H1 (cell line): ENCODE results near the gene C12orf75. TPM values are rescaled to one million over a fixed set of nuclear protein-coding genes. Genes with fewer than 3 reads are reported as not detected.

ENCODE experiments used
- CTCF ChIA-PET: fragments of 300-600 bp; sonication (Branson Sonifier 250); formaldehyde crosslinking; loops from one replicate; lab custom pipeline; 2021; ENCODE audit not compliant: partially characterized antibody; lab: Charles Lee
- POLR2A ChIA-PET: fragments of 300-600 bp; sonication (Branson Sonifier 250); formaldehyde crosslinking; loops from one replicate; lab custom pipeline; 2021; ENCODE audit warnings: inconsistent platforms; ENCODE audit not compliant: partially characterized antibody; lab: Charles Lee
- DNase-seq, 2 experiments: peaks; one replicate each; pipeline versions ENCODE4 v3.0.0 to v3.0.0-alpha.2; 2010 to 2022; ENCODE audit warnings: low spot score in 2 of 2, low read depth in 1 of 2, mixed read lengths in 1 of 2
- FAIRE-seq: peaks from 2 replicates; lab custom pipeline; 2011; peaks lifted over from hg19 to GRCh38; lab: Jason Lieb, UNC
- H2AFZ ChIP-seq: 2 replicates; pipeline ENCODE4 v1.8.1; 2012; ENCODE audit warnings: low read length, inconsistent platforms
- H2AK5ac ChIP-seq: 2 replicates; pipeline ENCODE4 v1.6.1; 2013; ENCODE audit warnings: low read depth, low read length
- H2BK120ac ChIP-seq: replicated peaks from 2 replicates; pipeline ENCODE3; 2013; ENCODE audit warnings: low read depth, low read length, inconsistent platforms
- H2BK12ac ChIP-seq: 2 replicates; pipeline ENCODE4 v1.6.1; 2013; ENCODE audit warnings: low read depth, low read length
- H2BK15ac ChIP-seq: 2 replicates; pipeline ENCODE4 v1.6.1; 2013; ENCODE audit warnings: low read length
- H2BK20ac ChIP-seq: 2 replicates; pipeline ENCODE4 v1.6.1; 2013; ENCODE audit warnings: low read length
- H2BK5ac ChIP-seq: 2 replicates; pipeline ENCODE4 v1.6.1; 2013; ENCODE audit warnings: low read depth, low read length
- H3K14ac ChIP-seq: 2 replicates; pipeline ENCODE4 v1.6.1; 2013; ENCODE audit warnings: inconsistent platforms; ENCODE audit not compliant: insufficient read length
- H3K18ac ChIP-seq: 2 replicates; pipeline ENCODE4 v1.6.1; 2013; ENCODE audit warnings: low read length; ENCODE audit errors: extremely low read depth
- H3K23ac ChIP-seq: 2 replicates; pipeline ENCODE4 v1.6.1; 2013; ENCODE audit warnings: inconsistent platforms; ENCODE audit not compliant: insufficient read length
- H3K23me2 ChIP-seq: 2 replicates; pipeline ENCODE4 v1.6.1; 2013; ENCODE audit warnings: low read depth, low read length
- H3K27ac ChIP-seq: 2 replicates; pipeline ENCODE4 v1.6.1; 2011; ENCODE audit warnings: low read depth, low read length, inconsistent platforms
- H3K27me3 ChIP-seq, 4 experiments: replicated peaks in 1 of 4; 1 replicate in 1 of 4; 2 replicates in 3 of 4; pipeline versions ENCODE4 v1.6.1 to v1.8.1; 2011 to 2013; ENCODE audit warnings: low read length in 3 of 4, mild to moderate bottlenecking in 3 of 4, inconsistent platforms in 2 of 4, mixed read lengths in 2 of 4, moderate library complexity in 1 of 4; ENCODE audit not compliant: control insufficient read depth in 3 of 4, insufficient read depth in 3 of 4; ENCODE audit errors: extremely low read depth in 1 of 4
- H3K36me3 ChIP-seq, 4 experiments: 2 replicates each; pipeline versions ENCODE4 v1.6.1 to v1.8.1; 2011 to 2013; ENCODE audit warnings: mild to moderate bottlenecking in 4 of 4, low read length in 3 of 4, moderate library complexity in 2 of 4, control low read depth in 1 of 4, inconsistent platforms in 1 of 4; ENCODE audit not compliant: insufficient read depth in 4 of 4, control insufficient read depth in 2 of 4
- H3K4ac ChIP-seq: replicated peaks from 2 replicates; pipeline ENCODE3; 2013; ENCODE audit warnings: low read length, low read depth, mixed read lengths, inconsistent platforms; ENCODE audit not compliant: insufficient read length
- H3K4me1 ChIP-seq, 4 experiments: replicated peaks in 1 of 4; 1 replicate in 1 of 4; 2 replicates in 3 of 4; pipeline versions ENCODE4 v1.6.1 to v1.8.1; 2011 to 2013; ENCODE audit warnings: low read length in 3 of 4, inconsistent platforms in 2 of 4, mixed read lengths in 1 of 4; ENCODE audit not compliant: insufficient read depth in 4 of 4, control insufficient read depth in 3 of 4
- H3K4me2 ChIP-seq, 2 experiments: 2 replicates each; pipeline versions ENCODE4 v1.6.1 to v1.8.1; 2011 to 2013; ENCODE audit warnings: low read depth in 2 of 2, low read length in 2 of 2, control low read depth in 1 of 2, inconsistent platforms in 1 of 2, mild to moderate bottlenecking in 1 of 2; ENCODE audit not compliant: insufficient read depth in 1 of 2
- H3K4me3 ChIP-seq, 4 experiments: fragments of 200-600, 300-600 bp in 1 of 4; sonication (generic), shearing (Covaris generic), sonication (Bioruptor Twin) in 1 of 4; 2 replicates each; pipeline versions ENCODE4 v1.5.1 to v1.8.1; 2011 to 2016; ENCODE audit warnings: low read length in 4 of 4, low read depth in 3 of 4, control low read depth in 2 of 4, inconsistent platforms in 2 of 4, mild to moderate bottlenecking in 2 of 4, mixed read lengths in 1 of 4, moderate library complexity in 1 of 4; ENCODE audit not compliant: insufficient read depth in 2 of 4; ENCODE audit errors: extremely low read depth in 1 of 4
- H3K56ac ChIP-seq: replicated peaks from 2 replicates; pipeline ENCODE3; 2013; ENCODE audit warnings: low read depth, mild to moderate bottlenecking, mixed read lengths, low read length, inconsistent platforms; ENCODE audit not compliant: insufficient read length
- H3K79me1 ChIP-seq: 2 replicates; pipeline ENCODE4 v1.6.1; 2013; ENCODE audit warnings: low read depth, low read length, control low read depth
- H3K79me2 ChIP-seq, 2 experiments: 2 replicates each; pipeline versions ENCODE4 v1.6.1 to v1.8.1; 2012 to 2013; ENCODE audit warnings: low read length in 2 of 2, mild to moderate bottlenecking in 2 of 2, inconsistent platforms in 1 of 2; ENCODE audit not compliant: insufficient read depth in 2 of 2, control insufficient read depth in 1 of 2
- H3K9ac ChIP-seq, 4 experiments: replicated peaks in 1 of 4; 1 replicate in 1 of 4; 2 replicates in 3 of 4; pipeline versions ENCODE4 v1.6.1 to v1.8.1; 2011 to 2013; ENCODE audit warnings: low read depth in 3 of 4, low read length in 3 of 4, control low read depth in 2 of 4, mild to moderate bottlenecking in 2 of 4, moderate library complexity in 2 of 4, inconsistent platforms in 1 of 4; ENCODE audit errors: extremely low read depth in 1 of 4
- H3K9me3 ChIP-seq, 2 experiments: 2 replicates each; pipeline versions ENCODE4 v1.6.1 to v1.8.1; 2012 to 2013; ENCODE audit warnings: mild to moderate bottlenecking in 2 of 2, moderate library complexity in 2 of 2, control low read depth in 1 of 2, inconsistent platforms in 1 of 2, low read depth in 1 of 2, low read length in 1 of 2, mixed read lengths in 1 of 2; ENCODE audit not compliant: insufficient read depth in 2 of 2
- H4K20me1 ChIP-seq, 2 experiments: replicated peaks in 1 of 2; 2 replicates each; pipeline versions ENCODE3 to v1.8.1; 2011 to 2013; ENCODE audit warnings: inconsistent platforms in 2 of 2, low read length in 2 of 2, mild to moderate bottlenecking in 1 of 2; ENCODE audit not compliant: insufficient read depth in 2 of 2, control insufficient read depth in 1 of 2
- H4K5ac ChIP-seq: 2 replicates; pipeline ENCODE4 v1.6.1; 2013; ENCODE audit warnings: low read length, low read depth, mixed read lengths, inconsistent platforms; ENCODE audit not compliant: insufficient read length
- H4K8ac ChIP-seq: 2 replicates; pipeline ENCODE4 v1.8.0; 2013; ENCODE audit warnings: mild to moderate bottlenecking, moderate library complexity, low read length, inconsistent platforms; ENCODE audit not compliant: insufficient read depth; ENCODE audit errors: extremely low read depth
- H4K91ac ChIP-seq: replicated peaks from 2 replicates; pipeline ENCODE3; 2013; ENCODE audit warnings: low read length, mixed read lengths, inconsistent platforms; ENCODE audit not compliant: insufficient read length
- BACH1 ChIP-seq: IDR thresholded peaks from 2 replicates; pipeline ENCODE4 v1.6.1; 2012; ENCODE audit warnings: low read length, improper control_type of control experiment
- CBX8 ChIP-seq: fragments of 300-800, 300-1000 bp; sonication (generic); IDR thresholded peaks from 2 replicates; pipeline ENCODE4 v1.7.1; 2016; ENCODE audit warnings: low read depth, low read length, borderline replicate concordance
- CHD1 ChIP-seq: IDR thresholded peaks from 2 replicates; pipeline ENCODE4 v1.6.1; 2012; ENCODE audit warnings: low read depth, low read length, improper control_type of control experiment
- EP300 ChIP-seq, 2 experiments: IDR thresholded peaks; 1 replicate in 1 of 2; 2 replicates in 1 of 2; pipeline ENCODE4 v1.6.1; 2011 to 2012; ENCODE audit warnings: low read depth in 2 of 2, low read length in 2 of 2, mild to moderate bottlenecking in 2 of 2, borderline replicate concordance in 1 of 2, inconsistent platforms in 1 of 2, moderate library complexity in 1 of 2
- HDAC6 ChIP-seq: IDR thresholded peaks from one replicate; pipeline ENCODE4 v1.7.1; 2012; ENCODE audit warnings: low read depth, mild to moderate bottlenecking, inconsistent platforms, low read length, moderate library complexity
- MAFK ChIP-seq: IDR thresholded peaks from 2 replicates; pipeline ENCODE4 v1.6.1; 2012; ENCODE audit warnings: low read depth, mild to moderate bottlenecking, improper control_type of control experiment, low read length
- NRF1 ChIP-seq: IDR thresholded peaks from 2 replicates; pipeline ENCODE4 v1.6.1; 2011; ENCODE audit warnings: mild to moderate bottlenecking, low read depth, low read length, improper control_type of control experiment
- POLR2A ChIP-seq, 2 experiments: IDR thresholded peaks; 1 replicate in 1 of 2; 2 replicates in 1 of 2; pipeline ENCODE4 v1.6.1; 2011; ENCODE audit warnings: low read depth in 2 of 2, low read length in 2 of 2, mild to moderate bottlenecking in 2 of 2; ENCODE audit errors: control extremely low read depth in 1 of 2
- POLR2AphosphoS5 ChIP-seq: IDR thresholded peaks from 2 replicates; pipeline ENCODE4 v1.6.1; 2011; ENCODE audit warnings: low read depth, low read length
- RBBP5 ChIP-seq: IDR thresholded peaks from 2 replicates; pipeline ENCODE4 v1.7.1; 2012; ENCODE audit warnings: low read depth, mild to moderate bottlenecking, inconsistent platforms, low read length, moderate library complexity, borderline replicate concordance
- SIX5 ChIP-seq: IDR thresholded peaks from 2 replicates; pipeline ENCODE4 v1.6.1; 2011; ENCODE audit warnings: mild to moderate bottlenecking, low read depth, low read length
- TBP ChIP-seq: IDR thresholded peaks from 2 replicates; pipeline ENCODE4 v1.6.1; 2011; ENCODE audit warnings: low read depth, low read length, improper control_type of control experiment
- TCF12 ChIP-seq: IDR thresholded peaks from 2 replicates; pipeline ENCODE4 v1.6.1; 2011; ENCODE audit warnings: low read depth, mild to moderate bottlenecking, low read length
- WGBS, 2 experiments: shearing (Covaris generic) in 1 of 2; methylation state at CpG; one replicate each; pipeline versions ENCODE4 v1.1.6 to v1.1.7; 2013 to 2015; ENCODE audit warnings: low lambda C conversion rate in 2 of 2, mixed read lengths in 2 of 2, inconsistent platforms in 1 of 2, low coverage in 1 of 2, missing lambda C conversion rate in 1 of 2; ENCODE audit not compliant: insufficient replicate concordance in 2 of 2, insufficient coverage in 1 of 2, insufficient read length in 1 of 2; ENCODE audit errors: extremely low coverage in 1 of 2, missing lambda C conversion rate in 1 of 2; 5-methylcytosine and 5-hydroxymethylcytosine counted together
- polyA plus RNA-seq, 7 experiments: library from polyadenylated mRNA; depleted of rRNA in 3 of 7; stranded (reverse) in 5 of 7; unstranded in 2 of 7; fragments of >200 nt in 5 of 7; fragments of 200-250 nt in 2 of 7; gene quantifications; 1 replicate in 5 of 7; 2 replicates in 1 of 7; 4 replicates in 1 of 7; pipeline versions ENCODE4 v1.2.1 to v1.2.3, GENCODE V29; 2011 to 2013; ENCODE audit warnings: missing spikeins in 2 of 7, mixed read lengths in 2 of 7
- total RNA-seq: library from RNA; stranded (reverse); fragmentation: NEBNext Ultra II Directional; extraction: Animal tissue kit (Norgen Biotek cat#: 25700); gene quantifications from 2 replicates; pipeline ENCODE4 v1.2.1, GENCODE V29; 2021

C12orf75 gene
- total and polyA plus RNA-seq, 2 of the 8 experiments (the other 6 are each of a cell fraction or from before 2014, with no cell fraction given): 26.4 to 41.2 TPM

- Histone ChIP-seq H3K23ac (no peak overlapping the region), H2BK20ac (no peak overlapping the region), H4K8ac (no peak overlapping the region), H2BK5ac (no peak overlapping the region), H3K4me2 (no peak overlapping the region), H3K14ac (no peak overlapping the region), H3K27me3 (no peaks in the 10 kb centered on the region), H3K9me3 (no peaks in the 10 kb centered on the region), H3K27ac (no peak overlapping the region), H3K4ac (no peak overlapping the region), H3K9ac (no peak overlapping the region), H3K4me3 (no peak overlapping the region), H3K4me1 (peaks cover 0 to 12% (median 7%) of the 10 kb centered on the region in 4 experiments; a peak in 3 of 7 replicates), H4K20me1 (peaks cover 0 to 2% of the 10 kb centered on the region in 2 experiments), H2AK5ac (no peak overlapping the region), H2BK120ac (no peak overlapping the region), H3K79me2 (no peaks in the 10 kb centered on the region), H2BK15ac (no peak overlapping the region), H3K36me3 (no peaks in the 10 kb centered on the region), H2AFZ (no peak overlapping the region), H2BK12ac (no peak overlapping the region), H3K18ac (no peak overlapping the region), H4K91ac (no peak overlapping the region)
- no peak for DNase-seq
- 82% methylated on average over 1 of the region's 1 CpG; no CpG with 5 or more reads in 1 of the 2 experiments for WGBS, 2 experiments
- POLR2A ChIA-PET: no interaction called here
- FAIRE-seq: no peak
- no peak for TF ChIP-seq MAFK
- no peak for TF ChIP-seq TCF12
- TF ChIP-seq CHD1: no peak
- TF ChIP-seq NRF1: no peak
- TF ChIP-seq RBBP5: no peak
- TF ChIP-seq BACH1: no peak
- no peak for TF ChIP-seq EP300 (IDR thresholded peaks at IDR 0.05; ENCODE audit: borderline replicate concordance in 1 of 2, low read depth in 2 of 2, low read length in 2 of 2)
- TF ChIP-seq SIX5: no peak
- no peak for TF ChIP-seq POLR2AphosphoS5
- no peak for TF ChIP-seq POLR2A (IDR thresholded peaks at IDR 0.05; ENCODE audit: control extremely low read depth in 1 of 2, low read depth in 2 of 2, low read length in 2 of 2)
- TF ChIP-seq HDAC6: no peak
- no peak for TF ChIP-seq TBP
- no peak for TF ChIP-seq CBX8
- TF ChIP-seq, all 59 proteins: peak for 0
- CTCF ChIA-PET: interaction anchor here (0.6 to 0.9 kb wide), 2 partner anchors 23 to 27 kb away, joined by 3 read pairs; no protein-coding TSS in a partner anchor
- Histone ChIP-seq H3K79me1 (0 out of 2 replicates have a peak, but pooled peaks cover 4% of the 10 kb centered on the region), H3K23me2 (no peaks in the 10 kb centered on the region), H4K5ac (no peak overlapping the region), H3K56ac (no peak overlapping the region)
Measured at GRCh38 chr12:105348561-105348960, 18.1 kb downstream of the C12orf75 start.
